NB4 (cell line): Measurements from ENCODE around the gene OVAAL.

Experiments
- MYC ChIP-seq: IDR thresholded peaks from 2 replicates; pipeline ENCODE4 v1.6.1; 2011; ENCODE audit warnings: low read depth, low read length
- POLR2A ChIP-seq: IDR thresholded peaks from 2 replicates; pipeline ENCODE4 v1.6.1; 2011; ENCODE audit warnings: mild to moderate bottlenecking; ENCODE audit not compliant: insufficient read length; ENCODE audit errors: extremely low read depth
- TF ChIP-seq, protein P1 (sequence below): IDR thresholded peaks from one replicate; pipeline ENCODE4 v1.5.1; 2012; ENCODE audit warnings: low read depth, low read length
- TF ChIP-seq, protein P2 (sequence below): IDR thresholded peaks from 2 replicates; pipeline ENCODE4 v1.6.1; 2011; ENCODE audit warnings: low read depth, low read length

DNA sequence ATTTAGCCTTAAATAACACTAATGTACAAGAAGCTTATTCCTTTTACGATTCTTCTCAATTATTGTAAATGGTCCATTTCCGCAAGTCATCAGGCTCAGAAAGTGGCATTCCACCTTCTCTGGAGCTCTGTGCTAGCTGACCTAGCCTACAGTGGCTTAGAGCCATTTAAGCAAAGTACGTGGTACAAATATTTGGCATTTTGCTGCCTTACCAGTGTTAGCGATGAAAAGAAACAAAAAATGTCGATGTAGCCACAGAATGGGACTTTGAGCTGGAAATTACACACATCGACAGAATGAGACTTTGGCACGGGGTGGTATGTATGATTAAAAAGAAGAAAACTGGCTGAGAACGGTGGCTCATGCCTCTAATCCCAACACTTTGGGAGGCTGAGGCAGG is 26.1 kb downstream of the OVAAL start:
- TF ChIP-seq POLR2A (no peak), MYC (no peak)
- TF ChIP-seq, protein P1, sequence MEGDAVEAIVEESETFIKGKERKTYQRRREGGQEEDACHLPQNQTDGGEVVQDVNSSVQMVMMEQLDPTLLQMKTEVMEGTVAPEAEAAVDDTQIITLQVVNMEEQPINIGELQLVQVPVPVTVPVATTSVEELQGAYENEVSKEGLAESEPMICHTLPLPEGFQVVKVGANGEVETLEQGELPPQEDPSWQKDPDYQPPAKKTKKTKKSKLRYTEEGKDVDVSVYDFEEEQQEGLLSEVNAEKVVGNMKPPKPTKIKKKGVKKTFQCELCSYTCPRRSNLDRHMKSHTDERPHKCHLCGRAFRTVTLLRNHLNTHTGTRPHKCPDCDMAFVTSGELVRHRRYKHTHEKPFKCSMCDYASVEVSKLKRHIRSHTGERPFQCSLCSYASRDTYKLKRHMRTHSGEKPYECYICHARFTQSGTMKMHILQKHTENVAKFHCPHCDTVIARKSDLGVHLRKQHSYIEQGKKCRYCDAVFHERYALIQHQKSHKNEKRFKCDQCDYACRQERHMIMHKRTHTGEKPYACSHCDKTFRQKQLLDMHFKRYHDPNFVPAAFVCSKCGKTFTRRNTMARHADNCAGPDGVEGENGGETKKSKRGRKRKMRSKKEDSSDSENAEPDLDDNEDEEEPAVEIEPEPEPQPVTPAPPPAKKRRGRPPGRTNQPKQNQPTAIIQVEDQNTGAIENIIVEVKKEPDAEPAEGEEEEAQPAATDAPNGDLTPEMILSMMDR = no peak
- TF ChIP-seq, protein P2, sequence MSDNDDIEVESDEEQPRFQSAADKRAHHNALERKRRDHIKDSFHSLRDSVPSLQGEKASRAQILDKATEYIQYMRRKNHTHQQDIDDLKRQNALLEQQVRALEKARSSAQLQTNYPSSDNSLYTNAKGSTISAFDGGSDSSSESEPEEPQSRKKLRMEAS = no peak
